GM21381 (cell line): ENCODE data around the gene PPM1F.
"Not testable (repeated sequence)": the region's sequence is repeated elsewhere in the genome, so short reads cannot be mapped to it uniquely, and the experiment has no call there.

Experiments
- ATAC-seq: cut with Tn5 transposase; IDR thresholded peaks from one replicate; pipeline ENCODE4 v1.9.1; 2021; ENCODE audit warnings: mild to moderate bottlenecking, moderate library complexity; ENCODE audit not compliant: unreplicated experiment

PPM1F gene

DNA sequence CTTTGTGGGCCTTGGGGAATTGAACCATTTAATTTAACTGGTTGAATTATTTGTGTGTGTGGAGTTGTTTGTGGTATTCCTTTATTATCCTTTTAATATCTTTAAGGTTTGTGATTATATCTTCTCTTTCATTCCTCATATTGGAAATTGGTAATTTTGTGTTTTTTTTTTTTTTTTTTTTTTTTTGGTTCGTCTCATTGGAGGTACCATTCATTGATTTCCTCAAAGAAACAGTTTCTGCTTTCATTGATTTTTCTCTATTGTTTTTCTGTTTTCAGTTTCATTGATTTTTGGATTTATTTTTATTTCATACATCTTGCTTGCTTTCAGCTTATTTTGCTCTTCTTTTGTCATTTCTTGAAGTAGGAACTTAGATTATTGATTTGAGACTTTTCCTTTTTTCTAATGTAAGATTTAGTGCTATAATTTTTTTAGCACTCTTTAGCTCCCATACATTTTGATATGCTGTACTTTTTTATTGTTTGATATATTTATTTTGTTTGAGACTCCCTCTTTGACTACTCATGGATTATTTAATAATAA is 54.2 kb downstream of the PPM1F start:
- no peak for ATAC-seq

DNA sequence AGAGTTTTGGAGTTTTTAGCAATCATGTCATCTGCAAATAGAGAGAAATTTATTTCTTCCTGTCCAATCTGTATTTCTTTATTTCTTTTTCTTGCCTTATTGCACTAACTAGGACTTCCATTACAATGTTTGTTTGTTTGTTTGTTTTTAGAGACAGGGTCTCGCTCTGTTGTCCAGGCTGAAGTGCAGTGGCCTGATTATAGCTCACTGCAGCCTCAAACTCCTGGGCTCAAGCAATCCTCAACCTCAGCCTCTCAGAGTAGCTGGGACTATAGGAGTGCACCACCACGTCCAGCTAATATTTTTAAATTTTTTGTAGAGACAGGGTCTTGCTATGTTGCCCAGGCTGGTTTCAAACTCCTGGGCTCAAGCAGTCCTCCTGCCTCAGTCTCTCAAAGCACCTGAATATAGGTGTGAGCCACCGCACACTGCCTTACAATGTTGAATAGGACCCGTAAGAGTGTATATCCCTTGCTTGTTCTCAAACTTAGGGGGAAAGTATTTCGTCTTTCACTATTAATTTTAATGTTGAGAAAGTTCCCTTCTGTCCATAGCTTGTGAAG is 55.6 kb downstream of the PPM1F start:
- no peak for ATAC-seq

DNA sequence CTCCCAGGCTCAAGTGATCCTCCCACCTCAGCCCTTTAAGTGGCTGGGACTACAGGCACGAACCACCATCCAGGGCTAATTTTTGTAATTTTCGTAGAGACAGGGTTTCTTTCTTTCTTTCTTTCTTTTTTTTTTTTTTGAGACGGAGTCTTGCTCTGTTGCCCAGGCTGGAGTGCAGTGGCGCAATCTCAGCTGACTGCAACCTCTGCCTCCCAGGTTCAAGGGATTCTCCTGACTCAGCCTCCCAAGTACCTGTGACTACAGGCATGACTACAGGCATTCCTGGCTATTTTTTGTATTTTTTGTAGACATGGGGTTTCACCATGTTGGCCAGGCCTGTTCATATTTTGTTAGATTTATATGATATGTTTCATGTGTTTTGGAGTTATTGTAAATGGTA is 56.4 kb downstream of the PPM1F start:
- ATAC-seq, result not testable (repeated sequence)

DNA sequence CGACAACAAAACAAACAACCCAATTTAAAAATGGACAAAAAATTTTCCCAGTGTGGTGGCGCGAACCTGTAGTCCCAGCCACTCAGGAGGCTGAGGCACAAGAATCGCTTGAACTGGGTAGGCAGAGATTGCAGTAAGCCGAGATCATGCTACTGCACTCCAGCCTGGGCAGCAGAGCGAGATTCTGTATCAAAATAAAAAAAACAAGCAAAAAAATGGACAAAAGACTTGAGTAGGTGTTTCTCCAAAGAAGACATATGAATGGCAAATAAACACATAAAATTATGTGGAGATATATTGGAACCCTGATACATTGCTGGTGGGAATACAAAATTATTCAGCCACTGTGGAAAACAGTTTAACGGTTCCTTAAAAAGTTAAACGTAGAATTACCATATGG is 57.8 kb downstream of the PPM1F start:
- ATAC-seq, result no peak

DNA sequence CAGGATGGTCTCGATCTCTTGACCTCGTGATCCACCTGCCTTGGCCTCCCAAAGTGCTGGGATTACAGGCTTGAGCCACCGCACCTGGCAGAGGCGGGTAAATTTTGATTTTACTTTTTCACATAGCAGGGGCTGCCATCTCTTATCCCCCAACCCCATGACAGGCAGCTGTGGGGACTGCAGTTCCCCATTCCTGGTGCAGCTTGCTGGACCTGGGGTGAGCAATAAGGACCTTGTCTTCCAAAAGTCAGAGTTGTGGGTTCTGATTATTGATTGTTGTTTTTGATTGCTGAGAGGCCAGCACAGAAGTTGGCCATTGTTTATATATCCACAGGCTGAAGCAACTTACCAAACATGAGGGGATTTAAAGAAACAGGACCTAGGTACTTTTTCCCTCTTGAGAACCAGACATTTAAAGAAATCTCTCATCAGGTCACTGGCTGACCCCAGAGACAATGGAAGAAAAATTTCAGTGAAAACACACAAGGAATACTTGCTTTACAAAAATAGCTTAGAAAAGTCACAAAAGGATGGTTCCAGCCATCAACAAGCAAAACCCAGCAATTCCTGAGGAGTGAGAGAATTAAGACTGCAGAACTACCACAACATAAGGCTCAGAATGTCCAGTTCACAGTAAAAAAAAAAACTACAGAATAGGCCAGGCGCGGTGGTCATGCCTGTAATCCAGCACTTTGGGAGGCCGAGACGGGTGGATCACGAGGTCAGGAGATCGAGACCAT is 63.2 kb downstream of the PPM1F start:
- no peak for ATAC-seq

DNA sequence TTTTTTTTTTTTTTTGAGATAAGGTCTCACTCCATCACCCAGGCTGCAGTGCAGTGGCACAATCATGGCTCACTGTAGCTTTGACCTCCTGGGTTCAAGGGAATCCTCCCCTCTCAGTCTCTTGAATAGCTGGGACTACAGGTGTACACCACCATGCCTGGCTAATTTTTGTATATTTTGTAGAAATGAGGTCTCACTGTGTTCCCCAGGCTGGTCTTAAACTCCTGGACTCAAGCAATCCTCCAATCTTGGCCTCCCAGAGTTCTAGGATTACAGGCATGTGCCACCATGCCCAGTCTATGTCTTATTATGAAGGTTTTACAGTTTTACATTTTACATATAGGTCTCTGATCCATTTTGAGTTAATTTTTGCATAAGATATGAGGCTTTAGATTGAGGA is 64.8 kb downstream of the PPM1F start:
- ATAC-seq, result no peak

DNA sequence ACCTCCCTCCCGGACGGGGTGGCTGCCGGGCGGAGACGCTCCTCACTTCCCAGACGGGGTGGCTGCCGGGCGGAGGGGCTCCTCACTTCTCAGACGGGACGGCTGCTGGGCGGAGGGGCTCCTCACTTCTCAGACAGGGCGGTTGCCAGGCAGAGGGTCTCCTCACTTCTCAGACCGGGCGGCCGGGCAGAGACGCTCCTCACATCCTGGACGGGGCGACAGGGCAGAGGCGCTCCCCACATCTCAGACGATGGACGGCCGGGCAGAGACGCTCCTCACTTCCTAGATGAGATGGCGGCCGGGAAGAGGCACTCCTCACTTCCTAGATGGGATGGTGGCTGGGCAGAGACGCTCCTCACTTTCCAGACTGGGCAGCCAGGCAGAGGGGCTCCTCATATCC is 68.7 kb downstream of the PPM1F start:
- not testable (repeated sequence) for ATAC-seq

DNA sequence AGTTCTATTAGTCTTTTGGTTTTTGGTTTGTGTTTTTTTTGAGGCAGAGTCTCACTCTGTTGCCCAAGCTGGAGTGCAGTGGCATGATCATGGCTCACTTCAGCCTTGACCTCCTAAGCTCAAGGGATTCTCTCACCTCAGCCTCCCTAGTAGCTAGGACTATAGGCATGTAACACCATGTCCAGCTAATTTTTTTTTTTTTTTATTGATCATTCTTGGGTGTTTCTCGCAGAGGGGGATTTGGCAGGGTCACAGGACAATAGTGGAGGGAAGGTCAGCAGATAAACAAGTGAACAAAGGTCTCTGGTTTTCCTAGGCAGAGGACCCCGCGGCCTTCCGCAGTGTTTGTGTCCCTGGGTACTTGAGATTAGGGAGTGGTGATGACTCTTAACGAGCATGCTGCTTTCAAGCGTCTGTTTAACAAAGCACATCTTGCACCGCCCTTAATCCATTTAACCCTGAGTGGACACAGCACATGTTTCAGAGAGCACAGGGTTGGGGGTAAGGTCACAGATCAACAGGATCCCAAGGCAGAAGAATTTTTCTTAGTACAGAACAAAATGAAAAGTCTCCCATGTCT is 69.8 kb downstream of the PPM1F start:
- ATAC-seq, result not testable (repeated sequence)

DNA sequence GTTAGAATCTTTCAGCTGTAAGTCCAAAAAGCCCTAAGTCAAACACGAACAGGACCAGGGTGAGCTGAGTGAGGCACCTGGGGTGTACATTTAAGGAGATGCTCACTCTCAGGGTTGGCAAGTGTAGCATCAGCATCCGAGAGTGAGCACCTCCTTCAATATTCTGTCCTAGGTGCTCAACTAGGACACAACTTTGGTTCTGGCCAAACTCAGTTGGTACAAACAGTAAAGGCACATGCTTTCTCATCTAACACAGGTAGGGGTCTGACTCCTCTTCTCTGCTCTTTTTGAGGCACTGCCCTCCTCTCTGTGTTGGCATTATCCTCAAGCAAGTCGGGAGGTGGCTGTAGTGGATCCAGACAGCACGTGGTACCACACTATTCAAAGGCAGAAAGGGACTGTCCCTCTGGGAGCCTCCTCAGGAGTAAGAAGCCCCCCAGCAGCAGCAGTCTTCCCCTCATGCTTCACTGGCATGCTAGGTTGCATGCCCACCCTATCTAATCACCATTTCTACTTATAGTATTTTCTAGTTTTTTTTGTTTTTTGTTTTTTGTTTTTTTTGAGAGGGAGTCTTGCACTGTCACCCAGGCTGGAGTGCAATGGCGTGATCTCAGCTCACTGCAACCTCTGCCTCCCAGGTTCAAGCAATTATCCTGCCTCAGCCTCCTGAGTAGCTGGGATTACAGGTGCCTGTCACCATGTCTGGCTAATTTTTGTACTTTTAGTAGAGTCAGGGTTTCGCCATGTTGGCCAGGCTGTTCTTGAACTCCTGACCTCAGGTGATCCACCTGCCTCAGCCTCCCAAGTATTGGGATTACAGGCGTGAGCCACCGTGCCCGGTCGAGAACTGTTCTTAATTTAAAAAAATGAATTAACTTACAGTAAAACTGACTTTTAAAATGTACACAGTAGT is 70.6 kb downstream of the PPM1F start:
- ATAC-seq, result no peak

DNA sequence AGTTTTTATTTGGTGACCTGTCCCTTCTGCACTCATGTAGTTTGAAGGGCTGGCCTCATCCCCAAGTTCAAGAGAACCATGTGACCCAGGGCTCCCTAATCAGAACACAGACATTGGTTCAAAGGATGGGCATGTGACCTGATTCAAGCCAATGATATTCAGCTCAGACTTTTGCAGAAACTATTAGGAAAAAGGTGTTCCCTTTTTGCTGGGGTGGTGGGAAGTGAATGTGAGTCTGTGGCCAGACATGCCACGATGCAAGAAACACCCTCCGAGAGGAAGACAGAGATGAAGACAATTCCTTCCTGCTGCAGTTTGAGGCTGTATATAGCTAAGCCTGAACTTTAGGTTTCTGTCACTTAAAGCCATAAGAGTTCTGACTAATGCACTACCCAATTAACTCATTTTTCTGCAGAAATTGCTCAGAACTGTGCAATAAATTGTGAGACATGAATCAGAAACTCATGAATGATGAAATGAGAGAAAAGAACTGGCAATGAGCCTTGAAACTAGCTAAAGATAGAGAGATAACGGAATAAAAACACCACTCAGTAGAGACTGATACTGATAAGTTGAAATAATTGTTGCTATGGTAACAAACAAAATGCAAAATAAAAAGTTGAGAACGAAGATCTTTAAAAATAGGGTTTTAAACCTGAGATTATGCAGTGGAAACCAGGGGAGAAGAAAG is 76.0 kb downstream of the PPM1F start:
- no peak for ATAC-seq

DNA sequence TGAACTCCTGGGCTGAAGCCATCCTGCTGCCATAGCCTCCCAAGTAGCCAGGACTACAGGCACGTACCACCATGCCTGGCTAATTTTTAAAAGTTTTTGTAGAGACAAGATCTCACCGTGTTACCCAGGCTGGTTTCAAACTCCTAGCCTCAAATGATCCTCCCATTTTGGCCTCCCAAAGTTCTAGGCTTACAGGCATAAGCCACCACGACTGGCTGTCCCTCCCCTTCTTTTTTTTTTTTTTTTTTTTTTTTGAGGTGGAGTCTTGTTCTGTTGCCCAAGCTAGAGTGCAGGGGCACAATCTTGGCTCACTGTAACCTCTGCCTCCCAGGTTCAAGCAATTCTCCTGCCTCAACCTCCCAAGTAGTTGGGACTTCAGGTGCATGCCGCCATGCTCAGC is 77.7 kb downstream of the PPM1F start:
- ATAC-seq, result not testable (repeated sequence)

DNA sequence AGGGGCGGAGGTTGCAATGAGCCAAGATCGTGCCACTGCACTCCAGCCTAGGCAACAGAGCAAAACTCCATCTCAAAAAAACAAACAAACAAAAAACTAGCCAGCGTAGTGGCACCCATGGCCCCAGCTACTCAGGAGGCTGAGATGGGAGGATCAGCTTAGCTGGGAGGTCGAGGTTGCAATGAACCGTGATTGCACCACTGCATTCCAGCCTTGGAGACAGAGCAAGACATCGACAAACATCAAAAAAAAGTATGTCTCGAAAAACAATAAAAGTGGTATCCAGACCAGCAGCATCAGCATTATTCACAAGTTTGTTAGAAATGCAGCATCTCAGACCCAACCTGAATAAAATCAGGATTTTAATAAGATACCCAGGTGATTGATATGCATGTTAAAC is 79.0 kb downstream of the PPM1F start:
- ATAC-seq, result no peak

DNA sequence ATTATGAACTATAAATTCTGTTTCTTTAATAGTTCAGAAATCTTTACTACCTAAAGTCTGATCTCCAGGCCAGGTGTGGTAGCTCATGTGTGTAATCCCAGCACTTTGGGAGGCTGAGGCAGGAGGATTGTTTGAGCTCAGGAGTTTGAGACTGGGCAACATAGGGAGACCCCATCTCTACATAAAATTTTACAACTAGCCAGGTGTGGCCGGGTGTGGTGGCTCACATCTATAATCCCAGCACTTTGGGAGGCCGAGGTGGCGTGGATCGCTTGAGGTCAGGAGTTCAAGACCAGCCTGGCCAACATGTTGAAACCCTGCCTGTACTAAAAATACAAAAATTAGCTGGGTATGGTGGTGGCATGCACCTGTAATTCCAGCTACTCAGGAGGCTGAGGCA is 79.9 kb downstream of the PPM1F start:
- ATAC-seq, result not testable (repeated sequence)
